Neural progenitor cell (in vitro differentiated cells): ENCODE measurements around the gene GPHN. TPM values are rescaled to one million over a fixed set of nuclear protein-coding genes. Genes with fewer than 3 reads are reported as not detected.
"Not testable (repeated sequence)": the region's sequence is repeated elsewhere in the genome, so short reads cannot be mapped to it uniquely, and the experiment has no call there.

Source experiments
- DNase-seq: peaks from one replicate; pipeline ENCODE4 v3.0.0-alpha.2; 2016; ENCODE audit warnings: low spot score
- H2AFZ ChIP-seq: fragments of 200-600 bp; sonication (generic); replicated peaks from 2 replicates; pipeline ENCODE4 v1.6.1; 2016; ENCODE audit warnings: antibody characterized with exemption
- H3F3A ChIP-seq: fragments of 200-600 bp; sonication (generic); 2 replicates; pipeline ENCODE4 v1.6.1; 2016; ENCODE audit warnings: antibody characterized with exemption, low read depth
- H3K27ac ChIP-seq: fragments of 200-600 bp; sonication (generic); 2 replicates; pipeline ENCODE4 v1.5.1; 2016; ENCODE audit warnings: mild to moderate bottlenecking
- H3K27me3 ChIP-seq: fragments of 200-600 bp; sonication (generic); 2 replicates; pipeline ENCODE4 v1.6.1; 2016; ENCODE audit warnings: mild to moderate bottlenecking, moderate library complexity
- H3K36me3 ChIP-seq: fragments of 200-600 bp; sonication (generic); 2 replicates; pipeline ENCODE4 v1.5.1; 2016
- H3K4me1 ChIP-seq: fragments of 200-600 bp; sonication (generic); 2 replicates; pipeline ENCODE4 v1.6.1; 2016; ENCODE audit warnings: mixed run types
- H3K4me2 ChIP-seq: fragments of 200-600 bp; sonication (generic); 2 replicates; pipeline ENCODE4 v1.6.1; 2016
- H3K4me3 ChIP-seq: fragments of 200-600 bp; sonication (generic); 2 replicates; pipeline ENCODE4 v1.5.1; 2016
- H3K79me2 ChIP-seq: fragments of 200-600 bp; sonication (generic); 2 replicates; pipeline ENCODE4 v1.6.1; 2016; ENCODE audit warnings: low read depth
- H3K9ac ChIP-seq: fragments of 200-600 bp; sonication (generic); 2 replicates; pipeline ENCODE4 v1.6.1; 2016
- H3K9me3 ChIP-seq: fragments of 200-600 bp; sonication (generic); 2 replicates; pipeline ENCODE4 v1.5.1; 2016; ENCODE audit warnings: low read depth
- H4K20me1 ChIP-seq: fragments of 200-600 bp; sonication (generic); 2 replicates; pipeline ENCODE4 v1.6.1; 2016; ENCODE audit warnings: low read depth
- H3K27ac Mint-ChIP-seq: 3 replicates; pipeline ENCODE4 v1.8.0; 2021; ENCODE audit warnings: mixed read lengths
- H3K27me3 Mint-ChIP-seq: 2 replicates; pipeline ENCODE4 v1.8.0; 2022; ENCODE audit warnings: low read depth, mild to moderate bottlenecking, inconsistent platforms, moderate library complexity, mixed read lengths; ENCODE audit not compliant: insufficient read depth
- H3K36me3 Mint-ChIP-seq: 3 replicates; pipeline ENCODE4 v1.8.0; 2021; ENCODE audit warnings: mixed read lengths
- H3K4me1 Mint-ChIP-seq: 3 replicates; pipeline ENCODE4 v1.8.0; 2021; ENCODE audit warnings: mixed read lengths
- H3K4me3 Mint-ChIP-seq: 3 replicates; pipeline ENCODE4 v1.8.0; 2021; ENCODE audit warnings: mild to moderate bottlenecking, moderate library complexity, mixed read lengths
- H3K9me3 Mint-ChIP-seq: 3 replicates; pipeline ENCODE4 v1.8.0; 2020; ENCODE audit warnings: mixed read lengths
- EZH2 ChIP-seq: fragments of 200-600 bp; sonication (generic); IDR thresholded peaks from 2 replicates; pipeline ENCODE4 v1.6.1; 2017; ENCODE audit warnings: antibody characterized with exemption, mild to moderate bottlenecking, moderate library complexity
- EZH2phosphoT487 ChIP-seq: fragments of 200-600 bp; sonication (generic); IDR thresholded peaks from 2 replicates; pipeline ENCODE4 v1.6.1; 2017; ENCODE audit warnings: antibody characterized with exemption
- total RNA-seq: library from RNA; depleted of rRNA; stranded (reverse); fragments of >200 nt; gene quantifications from 2 replicates; pipeline ENCODE4 v1.2.3, GENCODE V29; 2015; ENCODE audit warnings: low replicate concordance
- TF ChIP-seq, protein P1 (sequence below): fragments of 200-600 bp; sonication (generic); IDR thresholded peaks from 2 replicates; pipeline ENCODE4 v1.5.1; 2017; ENCODE audit warnings: antibody characterized with exemption, mild to moderate bottlenecking

Gene GPHN
- total RNA-seq, 1 donor from 2014 or later, result 42.9 TPM

DNA sequence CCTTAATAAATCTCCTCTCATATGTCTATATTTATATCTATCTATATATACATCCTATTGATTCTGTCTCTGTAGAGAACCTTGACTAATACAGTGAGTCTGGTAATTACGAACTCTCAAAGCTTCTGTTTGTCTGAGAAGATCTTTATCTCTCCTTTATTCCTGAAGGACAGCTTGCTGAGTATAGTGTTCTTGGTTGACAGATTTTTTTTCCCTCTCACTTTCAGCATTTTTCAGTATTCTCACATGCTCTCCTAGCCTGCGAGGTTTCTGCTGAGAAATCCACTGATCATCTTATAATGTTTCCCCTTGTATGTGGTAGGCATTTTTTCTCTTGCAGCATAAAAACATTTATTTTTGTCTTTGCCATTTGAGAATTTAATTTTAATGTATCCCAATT lies 67.1 kb downstream of the GPHN start:
- no peaks in the 10 kb centered on the region for H3K27me3 ChIP-seq
- no peak overlapping the region for H3K4me2 ChIP-seq
- H3K27ac Mint-ChIP-seq, result no peak overlapping the region
- H3K4me3 ChIP-seq, result no peak overlapping the region
- H3K36me3 Mint-ChIP-seq, result peaks cover 6% of the 10 kb centered on the region
- H3K36me3 ChIP-seq, result no peaks in the 10 kb centered on the region
- peaks cover 51% of the 10 kb centered on the region for H3K79me2 ChIP-seq
- no peaks in the 10 kb centered on the region for H3K4me1 ChIP-seq
- H3K9me3 Mint-ChIP-seq, result peaks cover 53% of the 10 kb centered on the region
- H2AFZ ChIP-seq, result no peak overlapping the region
- H3K4me1 Mint-ChIP-seq, result no peaks in the 10 kb centered on the region
- no peak overlapping the region for H3K4me3 Mint-ChIP-seq
- H3K9me3 ChIP-seq, result peaks cover 9% of the 10 kb centered on the region
- H3K27ac ChIP-seq, result no peak overlapping the region
- TF ChIP-seq EZH2phosphoT487 (no peak), EZH2 (no peak)
- TF ChIP-seq, protein P1, sequence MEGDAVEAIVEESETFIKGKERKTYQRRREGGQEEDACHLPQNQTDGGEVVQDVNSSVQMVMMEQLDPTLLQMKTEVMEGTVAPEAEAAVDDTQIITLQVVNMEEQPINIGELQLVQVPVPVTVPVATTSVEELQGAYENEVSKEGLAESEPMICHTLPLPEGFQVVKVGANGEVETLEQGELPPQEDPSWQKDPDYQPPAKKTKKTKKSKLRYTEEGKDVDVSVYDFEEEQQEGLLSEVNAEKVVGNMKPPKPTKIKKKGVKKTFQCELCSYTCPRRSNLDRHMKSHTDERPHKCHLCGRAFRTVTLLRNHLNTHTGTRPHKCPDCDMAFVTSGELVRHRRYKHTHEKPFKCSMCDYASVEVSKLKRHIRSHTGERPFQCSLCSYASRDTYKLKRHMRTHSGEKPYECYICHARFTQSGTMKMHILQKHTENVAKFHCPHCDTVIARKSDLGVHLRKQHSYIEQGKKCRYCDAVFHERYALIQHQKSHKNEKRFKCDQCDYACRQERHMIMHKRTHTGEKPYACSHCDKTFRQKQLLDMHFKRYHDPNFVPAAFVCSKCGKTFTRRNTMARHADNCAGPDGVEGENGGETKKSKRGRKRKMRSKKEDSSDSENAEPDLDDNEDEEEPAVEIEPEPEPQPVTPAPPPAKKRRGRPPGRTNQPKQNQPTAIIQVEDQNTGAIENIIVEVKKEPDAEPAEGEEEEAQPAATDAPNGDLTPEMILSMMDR, result no peak
- DNase-seq, result no peak
- no peaks in the 10 kb centered on the region for H3K27me3 Mint-ChIP-seq
- no peak overlapping the region for H3K9ac ChIP-seq
- no peaks in the 10 kb centered on the region for H4K20me1 ChIP-seq
- H3F3A ChIP-seq, result no peaks in the 10 kb centered on the region

DNA sequence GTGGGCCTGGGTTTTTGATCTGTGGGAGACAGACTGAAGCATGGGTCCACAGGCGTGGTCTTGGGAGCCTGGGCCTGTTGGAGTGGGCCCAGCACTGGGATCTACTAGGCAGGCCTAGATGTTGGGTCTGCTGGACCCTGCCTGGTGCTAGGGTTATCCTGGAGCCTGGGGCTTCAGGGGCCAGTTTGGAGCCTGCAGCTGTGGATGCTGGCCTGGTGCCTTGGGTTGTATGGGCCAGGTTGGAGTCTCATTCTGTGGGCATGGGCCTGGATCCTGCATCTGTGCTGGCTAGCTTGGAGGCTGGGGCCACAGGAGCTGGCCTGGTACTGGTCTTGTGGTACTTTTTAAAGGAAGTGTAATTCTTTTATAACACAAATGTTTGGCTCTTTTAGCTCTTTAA lies 68.0 kb downstream of the GPHN start:
- H3F3A ChIP-seq, result no peaks in the 10 kb centered on the region
- H3K4me1 ChIP-seq, result no peaks in the 10 kb centered on the region
- Mint-ChIP-seq H3K27me3 (no peaks in the 10 kb centered on the region), H3K36me3 (peaks cover 5% of the 10 kb centered on the region), H3K4me1 (no peaks in the 10 kb centered on the region), H3K27ac (no peak overlapping the region), H3K9me3 (peaks cover 48% of the 10 kb centered on the region), H3K4me3 (no peak overlapping the region)
- TF ChIP-seq, protein P1, result no peak
- TF ChIP-seq EZH2 (no peak), EZH2phosphoT487 (no peak)
- no peak overlapping the region for H3K4me3 ChIP-seq
- H3K9me3 ChIP-seq, result peaks cover 9% of the 10 kb centered on the region
- no peaks in the 10 kb centered on the region for H3K36me3 ChIP-seq
- H3K27ac ChIP-seq, result no peak overlapping the region
- no peaks in the 10 kb centered on the region for H3K27me3 ChIP-seq
- no peak for DNase-seq
- H2AFZ ChIP-seq, result no peak overlapping the region
- H4K20me1 ChIP-seq, result no peaks in the 10 kb centered on the region
- H3K4me2 ChIP-seq, result no peak overlapping the region
- no peak overlapping the region for H3K9ac ChIP-seq
- H3K79me2 ChIP-seq, result peaks cover 42% of the 10 kb centered on the region

DNA sequence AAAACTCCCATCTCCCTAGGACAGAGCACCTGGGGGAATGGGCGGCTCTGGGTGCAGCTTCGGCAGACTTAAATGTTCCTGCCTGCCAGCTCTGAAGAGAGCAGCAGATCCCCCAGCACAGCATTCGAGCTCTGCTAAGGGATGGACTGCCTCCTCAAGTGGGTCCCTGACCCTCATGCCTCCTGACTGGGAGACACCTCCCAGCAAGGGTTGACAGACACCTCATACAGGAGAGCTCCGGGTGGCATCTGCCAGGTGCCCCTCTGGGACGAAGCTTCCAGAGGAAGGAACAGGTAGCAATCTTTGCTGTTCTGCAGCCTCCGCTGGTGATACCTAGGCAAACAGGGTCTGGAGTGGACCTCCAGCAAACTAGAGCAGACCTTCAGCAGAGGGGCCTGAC lies 79.8 kb downstream of the GPHN start:
- H3K36me3 Mint-ChIP-seq, H3K27me3 ChIP-seq, H3K9me3 ChIP-seq, H3K4me3 ChIP-seq, H4K20me1 ChIP-seq, H3K4me3 Mint-ChIP-seq, H3K4me1 Mint-ChIP-seq, H3K9ac ChIP-seq, H3K27ac ChIP-seq, H3K79me2 ChIP-seq, H3K27me3 Mint-ChIP-seq, H3F3A ChIP-seq, DNase-seq, H3K4me1 ChIP-seq, H3K27ac Mint-ChIP-seq, H3K4me2 ChIP-seq, H3K36me3 ChIP-seq, H2AFZ ChIP-seq: not testable (repeated sequence)
- H3K9me3 Mint-ChIP-seq, result peaks cover 50% of the 10 kb centered on the region

DNA sequence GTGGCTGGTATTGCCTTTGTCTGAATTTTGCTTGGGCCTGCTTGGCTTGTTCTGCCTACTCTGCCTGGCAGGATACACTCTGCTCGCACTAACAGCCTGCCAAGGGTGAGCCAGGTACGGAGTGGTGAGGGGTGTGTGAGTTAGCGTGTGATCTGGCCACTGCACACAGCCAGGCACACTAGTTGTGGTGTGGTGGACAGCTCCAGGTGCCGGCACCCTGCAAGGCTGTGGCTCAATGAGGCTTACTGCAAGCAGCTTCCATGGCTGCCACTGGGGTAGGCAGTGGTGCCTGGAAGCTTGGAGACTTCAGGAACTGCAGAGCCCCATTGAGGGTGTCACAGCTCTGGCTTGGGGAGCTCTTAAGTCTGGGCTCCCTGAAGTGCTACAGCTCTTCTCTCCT lies 87.4 kb downstream of the GPHN start:
- Histone ChIP-seq H3K36me3 (no peaks in the 10 kb centered on the region), H3K4me1 (no peaks in the 10 kb centered on the region), H3K4me2 (no peak overlapping the region), H3K27ac (no peak overlapping the region), H4K20me1 (no peaks in the 10 kb centered on the region), H2AFZ (no peak overlapping the region), H3K79me2 (no peaks in the 10 kb centered on the region), H3K9me3 (no peaks in the 10 kb centered on the region), H3F3A (no peaks in the 10 kb centered on the region), H3K27me3 (no peaks in the 10 kb centered on the region), H3K9ac (no peak overlapping the region), H3K4me3 (no peak overlapping the region)
- no peak for DNase-seq
- Mint-ChIP-seq H3K27ac (no peak overlapping the region), H3K4me1 (no peaks in the 10 kb centered on the region), H3K9me3 (peaks cover 42% of the 10 kb centered on the region), H3K4me3 (no peak overlapping the region), H3K36me3 (no peaks in the 10 kb centered on the region), H3K27me3 (no peaks in the 10 kb centered on the region)
- TF ChIP-seq EZH2 (no peak), EZH2phosphoT487 (no peak)
- TF ChIP-seq, protein P1, result no peak
